A673 (cell line): Measurements from ENCODE around the gene PGAP2.

ENCODE experiments used
- EZH2 ChIP-seq: fragments of 200-600 bp; sonication (generic); IDR thresholded peaks from 2 replicates; pipeline ENCODE4 v1.6.1; 2017; ENCODE audit warnings: borderline replicate concordance, low read depth, mild to moderate bottlenecking, mixed read lengths, antibody characterized with exemption, low read length; ENCODE audit not compliant: poor library complexity, severe bottlenecking
- TF ChIP-seq, protein P1 (sequence below): fragments of 300-800, 200-600 bp; sonication (generic); conservative IDR thresholded peaks from 2 replicates; pipeline ENCODE4 v1.5.1; 2017; ENCODE audit warnings: low read depth, mild to moderate bottlenecking, antibody characterized with exemption, low read length, moderate library complexity, mixed read lengths

DNA sequence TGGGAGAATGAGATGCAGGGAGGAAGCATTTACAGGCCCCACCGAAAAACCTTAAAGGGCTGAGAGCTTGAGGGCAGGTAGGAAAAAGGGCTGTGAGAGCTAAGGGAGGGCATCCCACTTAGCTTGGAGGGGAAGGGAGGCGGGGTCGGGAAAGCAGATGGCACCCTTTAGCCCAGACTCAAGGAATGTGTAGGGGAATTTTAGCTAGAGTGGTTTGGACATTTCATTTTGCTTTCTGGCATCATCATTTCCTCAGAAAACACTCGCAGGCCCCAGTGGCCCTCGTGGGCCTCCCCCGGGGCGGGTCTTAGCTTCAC lies 46.3 kb downstream of the PGAP2 start:
- TF ChIP-seq, protein P1, sequence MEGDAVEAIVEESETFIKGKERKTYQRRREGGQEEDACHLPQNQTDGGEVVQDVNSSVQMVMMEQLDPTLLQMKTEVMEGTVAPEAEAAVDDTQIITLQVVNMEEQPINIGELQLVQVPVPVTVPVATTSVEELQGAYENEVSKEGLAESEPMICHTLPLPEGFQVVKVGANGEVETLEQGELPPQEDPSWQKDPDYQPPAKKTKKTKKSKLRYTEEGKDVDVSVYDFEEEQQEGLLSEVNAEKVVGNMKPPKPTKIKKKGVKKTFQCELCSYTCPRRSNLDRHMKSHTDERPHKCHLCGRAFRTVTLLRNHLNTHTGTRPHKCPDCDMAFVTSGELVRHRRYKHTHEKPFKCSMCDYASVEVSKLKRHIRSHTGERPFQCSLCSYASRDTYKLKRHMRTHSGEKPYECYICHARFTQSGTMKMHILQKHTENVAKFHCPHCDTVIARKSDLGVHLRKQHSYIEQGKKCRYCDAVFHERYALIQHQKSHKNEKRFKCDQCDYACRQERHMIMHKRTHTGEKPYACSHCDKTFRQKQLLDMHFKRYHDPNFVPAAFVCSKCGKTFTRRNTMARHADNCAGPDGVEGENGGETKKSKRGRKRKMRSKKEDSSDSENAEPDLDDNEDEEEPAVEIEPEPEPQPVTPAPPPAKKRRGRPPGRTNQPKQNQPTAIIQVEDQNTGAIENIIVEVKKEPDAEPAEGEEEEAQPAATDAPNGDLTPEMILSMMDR, result no peak
- no peak for TF ChIP-seq EZH2
